HL-60/S4 treated with retinoic acid at 250 ng/mL for 4 days and 3 days (cell line): ENCODE data around the gene NAV2.

ENCODE experiments used
- in situ Hi-C: fragments of 300-500 bp; cut with MboI; formaldehyde crosslinking; loops from 2 replicates; pipeline ENCODE4 v1.7.0; 2022; ENCODE audit warnings: low sequenced_read_pairs

Gene NAV2

GRCh38 chr11:19853016-19853415 is 140.4 kb downstream of the NAV2 start:
- in situ Hi-C loops: no loop called here

GRCh38 chr11:19853920-19854319 is 141.3 kb downstream of the NAV2 start:
- in situ Hi-C loops: no loop called here

- in situ Hi-C loops: no loop called here
Observed at GRCh38 chr11:19861171-19861570, 148.5 kb downstream of the NAV2 start.

GRCh38 chr11:19862091-19862490 is 149.5 kb downstream of the NAV2 start:
- in situ Hi-C loops: no loop called here

- in situ Hi-C loops: no loop called here
Observed at GRCh38 chr11:19864141-19865140, 151.8 kb downstream of the NAV2 start.

- in situ Hi-C loops: no loop called here
Observed at GRCh38 chr11:19866037-19866436, 153.4 kb downstream of the NAV2 start.

GRCh38 chr11:19866521-19866920 is 153.9 kb downstream of the NAV2 start:
- in situ Hi-C loops: no loop called here

GRCh38 chr11:19867064-19867463 is 154.4 kb downstream of the NAV2 start:
- in situ Hi-C loops: no loop called here

- in situ Hi-C loops: no loop called here
Observed at GRCh38 chr11:19868281-19868821, 155.7 kb downstream of the NAV2 start.

GRCh38 chr11:19868871-19869270 is 156.2 kb downstream of the NAV2 start:
- in situ Hi-C loops: no loop called here

- in situ Hi-C loops: no loop called here
Observed at GRCh38 chr11:19869466-19869865, 156.8 kb downstream of the NAV2 start.

GRCh38 chr11:19869946-19870589 is 157.4 kb downstream of the NAV2 start:
- in situ Hi-C loops: no loop called here

- in situ Hi-C loops: no loop called here
Observed at GRCh38 chr11:19871531-19871930, 158.9 kb downstream of the NAV2 start.

- in situ Hi-C loops: no loop called here
Observed at GRCh38 chr11:19872512-19873145, 160.0 kb downstream of the NAV2 start.

- in situ Hi-C loops: no loop called here
Observed at GRCh38 chr11:19873730-19874129, 161.1 kb downstream of the NAV2 start.

- in situ Hi-C loops: no loop called here
Observed at GRCh38 chr11:19874266-19874665, 161.6 kb downstream of the NAV2 start.

GRCh38 chr11:19876750-19877149 is 164.1 kb downstream of the NAV2 start:
- in situ Hi-C loops: no loop called here

- in situ Hi-C loops: no loop called here
Observed at GRCh38 chr11:19878520-19878919, 165.9 kb downstream of the NAV2 start.

GRCh38 chr11:19879307-19880087 is 166.9 kb downstream of the NAV2 start:
- in situ Hi-C loops: no loop called here

- in situ Hi-C loops: no loop called here
Observed at GRCh38 chr11:19880088-19880345, 167.4 kb downstream of the NAV2 start.

- in situ Hi-C loops: no loop called here
Observed at GRCh38 chr11:19881177-19881576, 168.5 kb downstream of the NAV2 start.
